ENCODE measurements around the gene TNNI2. TPM values are rescaled to one million over a fixed set of nuclear protein-coding genes. Genes with fewer than 3 reads are reported as not detected.
"Not testable (repeated sequence)": the region's sequence is repeated elsewhere in the genome, so short reads cannot be mapped to it uniquely, and the experiment has no call there.

Gene TNNI2
- total RNA-seq, 4 donors from 2014 or later = not detected

DNA sequence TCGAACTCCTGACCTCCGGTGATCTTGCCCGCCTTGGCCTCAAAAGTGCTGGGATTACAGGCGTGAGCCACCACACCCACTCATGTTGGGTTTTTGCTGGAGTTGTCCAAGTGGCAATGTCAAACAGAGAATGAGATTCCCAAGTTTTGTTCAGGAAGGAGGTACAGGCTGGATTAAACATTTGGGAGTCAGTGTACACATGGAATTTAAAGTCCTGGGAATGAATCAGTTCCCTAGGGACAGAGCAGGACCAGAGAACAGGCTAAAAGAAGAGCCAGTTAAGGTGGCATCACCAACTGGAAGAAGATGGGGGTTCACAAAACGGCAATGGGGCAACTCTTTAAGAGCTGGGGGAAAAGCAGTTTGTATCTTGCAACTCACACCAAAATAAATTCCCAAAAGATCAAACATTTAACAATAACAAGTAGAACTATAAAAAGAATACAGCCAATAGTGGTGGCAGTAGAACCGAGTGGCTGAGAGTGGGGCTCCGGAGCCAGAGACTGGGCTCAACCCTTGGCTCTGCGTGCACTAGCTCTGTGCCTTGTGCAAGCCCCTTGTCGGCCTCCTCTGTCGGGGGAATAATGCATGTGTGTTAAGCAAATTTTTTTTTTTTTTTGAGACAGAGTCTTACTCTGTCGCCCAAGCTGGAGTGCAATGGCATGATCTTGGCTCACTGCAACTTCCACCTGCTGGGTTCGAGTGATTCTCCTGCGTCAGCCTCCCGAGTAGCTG is 41.2 kb upstream of the TNNI2 start:
- DNase-seq (ENCODE audit: low spot score in 2 of 2) = no peak
- WGBS, 2 donors = 75 to 78% methylated on average over 14 of the region's 14 CpGs
- H3K27me3 ChIP-seq = peaks cover 0 to 4% of the 10 kb centered on the region in 2 donors

DNA sequence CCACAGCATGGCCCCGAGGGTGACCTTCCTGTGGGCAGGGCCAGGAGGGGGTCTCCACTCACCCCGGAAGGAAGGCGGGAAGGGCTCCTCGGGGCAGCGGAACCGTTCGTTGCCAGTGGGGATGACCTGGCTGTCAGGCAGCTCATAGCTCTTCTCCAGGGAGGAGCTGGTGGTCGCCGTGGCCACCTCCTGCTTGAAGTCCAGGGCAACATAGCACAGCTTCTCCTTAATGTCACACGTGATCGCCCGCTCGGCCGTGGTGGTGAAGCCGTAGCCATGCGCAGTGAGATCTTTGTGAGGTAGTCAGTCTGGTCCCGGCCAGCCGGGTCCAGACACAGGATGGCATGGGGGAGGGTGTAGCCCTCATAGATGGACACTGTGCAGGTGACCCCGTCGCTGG is 35.5 kb upstream of the TNNI2 start:
- no peak overlapping the region for H3K27ac ChIP-seq
- H3K4me1 ChIP-seq = no peaks in the 10 kb centered on the region
- H3K9me3 ChIP-seq = no peaks in the 10 kb centered on the region
- H3K27me3 ChIP-seq = no peaks in the 10 kb centered on the region
- DNase-seq (ENCODE audit: low spot score in 2 of 2) = no peak
- H3K36me3 ChIP-seq = no peaks in the 10 kb centered on the region
- no peak overlapping the region for H3K4me3 ChIP-seq
- TF ChIP-seq POLR2A (IDR thresholded peaks at IDR 0.05) (no peak), EP300 (IDR thresholded peaks at IDR 0.05) (no peak)
- TF ChIP-seq, protein P1, sequence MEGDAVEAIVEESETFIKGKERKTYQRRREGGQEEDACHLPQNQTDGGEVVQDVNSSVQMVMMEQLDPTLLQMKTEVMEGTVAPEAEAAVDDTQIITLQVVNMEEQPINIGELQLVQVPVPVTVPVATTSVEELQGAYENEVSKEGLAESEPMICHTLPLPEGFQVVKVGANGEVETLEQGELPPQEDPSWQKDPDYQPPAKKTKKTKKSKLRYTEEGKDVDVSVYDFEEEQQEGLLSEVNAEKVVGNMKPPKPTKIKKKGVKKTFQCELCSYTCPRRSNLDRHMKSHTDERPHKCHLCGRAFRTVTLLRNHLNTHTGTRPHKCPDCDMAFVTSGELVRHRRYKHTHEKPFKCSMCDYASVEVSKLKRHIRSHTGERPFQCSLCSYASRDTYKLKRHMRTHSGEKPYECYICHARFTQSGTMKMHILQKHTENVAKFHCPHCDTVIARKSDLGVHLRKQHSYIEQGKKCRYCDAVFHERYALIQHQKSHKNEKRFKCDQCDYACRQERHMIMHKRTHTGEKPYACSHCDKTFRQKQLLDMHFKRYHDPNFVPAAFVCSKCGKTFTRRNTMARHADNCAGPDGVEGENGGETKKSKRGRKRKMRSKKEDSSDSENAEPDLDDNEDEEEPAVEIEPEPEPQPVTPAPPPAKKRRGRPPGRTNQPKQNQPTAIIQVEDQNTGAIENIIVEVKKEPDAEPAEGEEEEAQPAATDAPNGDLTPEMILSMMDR (IDR thresholded peaks at IDR 0.05) = no peak
- WGBS, 2 donors = 92 to 94% methylated on average over 20 of the region's 20 CpGs

More for the DNA sequence above, 41.2 kb upstream of the TNNI2 start:
- Histone ChIP-seq H3K27ac (no peak overlapping the region), H3K9me3 (peaks cover 0 to 6% (median 0%) of the 10 kb centered on the region in 4 donors), H3K4me3 (no peak overlapping the region), H3K36me3 (no peaks in the 10 kb centered on the region), H3K4me1 (no peaks in the 10 kb centered on the region)
- TF ChIP-seq, protein P1 (IDR thresholded peaks at IDR 0.05) = no peak

DNA sequence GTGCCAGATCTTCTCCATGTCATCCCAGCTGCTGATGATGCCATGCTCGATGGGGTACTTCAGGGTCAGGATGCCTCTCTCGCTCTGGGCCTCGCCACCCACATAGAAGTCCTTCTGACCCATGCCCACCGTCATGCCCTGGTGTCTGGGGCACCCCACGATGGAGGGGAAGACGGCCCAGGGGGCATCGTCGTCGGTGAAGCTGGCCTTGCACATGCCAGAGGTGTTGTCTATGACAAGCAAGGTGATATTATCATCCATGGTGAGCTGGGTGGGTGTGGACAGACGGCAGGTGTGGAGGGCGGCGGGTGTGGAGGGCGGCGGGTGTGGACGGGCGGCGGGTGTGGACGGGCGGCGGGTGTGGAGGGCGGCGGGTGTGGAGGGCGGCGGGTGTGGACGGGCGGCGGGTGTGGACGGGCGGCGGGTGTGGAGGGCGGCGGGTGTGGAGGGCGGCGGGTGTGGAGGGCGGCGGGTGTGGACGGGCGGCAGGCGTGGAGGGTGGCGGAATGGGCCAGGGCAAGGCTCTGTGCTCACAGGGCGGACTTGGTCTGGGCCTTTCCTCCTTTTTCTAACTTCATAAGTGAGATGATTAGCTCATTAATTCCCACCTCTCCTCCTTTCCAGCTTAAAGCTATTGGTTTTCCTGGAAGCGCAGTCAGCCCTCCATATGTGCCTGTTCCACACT is 34.8 kb upstream of the TNNI2 start:
- H3K27ac ChIP-seq; H3K36me3 ChIP-seq; DNase-seq (ENCODE audit: low spot score in 2 of 2); H3K27me3 ChIP-seq; H3K9me3 ChIP-seq; H3K4me3 ChIP-seq; H3K4me1 ChIP-seq: not testable (repeated sequence)
- 89 to 93% methylated on average over 30 to 35 of the region's 42 CpGs for WGBS, 2 donors

DNA sequence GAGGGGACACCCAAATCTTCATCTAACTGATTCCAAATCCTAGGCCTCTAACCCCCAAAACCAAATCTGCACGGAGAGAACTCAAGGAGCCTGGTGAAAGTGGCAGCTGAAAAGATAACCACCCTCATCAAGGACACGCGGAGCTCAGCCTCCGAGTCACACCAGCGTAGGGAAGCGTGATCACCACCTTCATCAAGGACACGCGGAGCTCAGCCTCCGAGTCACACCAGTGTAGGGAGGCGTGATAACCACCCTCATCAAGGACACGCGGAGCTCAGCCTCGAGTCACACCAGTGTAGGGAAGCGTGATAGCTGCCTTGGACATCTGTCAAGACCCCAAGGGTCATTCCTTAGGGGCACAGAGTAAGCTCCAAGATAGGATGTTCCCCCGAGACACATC is 33.3 kb upstream of the TNNI2 start:
- Histone ChIP-seq H3K36me3 (no peaks in the 10 kb centered on the region), H3K27ac (no peak overlapping the region), H3K9me3 (no peaks in the 10 kb centered on the region), H3K27me3 (no peaks in the 10 kb centered on the region), H3K4me1 (no peaks in the 10 kb centered on the region), H3K4me3 (no peak overlapping the region)
- no peak for DNase-seq (ENCODE audit: low spot score in 2 of 2)
- WGBS, 2 donors = 88 to 89% methylated on average over 15 of the region's 15 CpGs
- TF ChIP-seq, protein P1 (IDR thresholded peaks at IDR 0.05) = no peak
- no peak for TF ChIP-seq POLR2A (IDR thresholded peaks at IDR 0.05)
- no peak for TF ChIP-seq EP300 (IDR thresholded peaks at IDR 0.05)

DNA sequence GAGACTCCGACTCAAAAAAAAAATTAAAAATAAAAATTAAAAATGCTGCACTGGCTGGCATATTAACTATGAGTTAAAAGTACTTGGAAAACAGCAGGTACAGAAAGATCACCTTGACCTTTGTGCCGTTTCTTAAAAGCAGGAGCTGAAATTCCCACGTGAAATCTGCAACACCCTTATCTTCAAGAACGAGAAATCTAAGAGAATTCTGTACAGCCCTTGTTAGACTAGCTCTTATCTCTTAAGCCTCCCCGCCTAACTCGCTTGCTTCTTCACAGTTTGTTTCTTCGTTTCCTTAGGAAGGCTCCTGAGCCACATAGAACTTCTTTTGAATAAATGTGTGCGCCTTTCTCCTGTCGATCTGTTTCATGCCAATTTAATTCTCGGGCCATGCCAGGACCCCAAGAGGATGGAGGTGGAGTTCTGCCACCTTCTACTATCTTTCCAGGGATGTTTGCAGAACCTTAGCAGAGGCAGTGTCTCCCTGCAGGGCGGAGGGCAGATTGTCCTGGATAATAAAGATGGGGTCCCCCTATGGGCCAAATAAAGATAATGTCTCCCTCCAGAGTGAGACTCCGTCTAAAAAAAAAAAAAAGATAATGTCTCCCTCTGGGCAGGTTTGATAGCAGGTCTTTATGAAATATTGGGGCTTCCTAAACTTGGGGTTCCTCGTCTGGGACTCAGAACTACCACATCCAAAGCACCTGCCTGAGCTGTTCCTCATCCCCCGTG is 31.4 kb upstream of the TNNI2 start:
- TF ChIP-seq, protein P1 (IDR thresholded peaks at IDR 0.05) = no peak
- TF ChIP-seq EP300 (IDR thresholded peaks at IDR 0.05) (no peak), POLR2A (IDR thresholded peaks at IDR 0.05) (no peak)
- no peak overlapping the region for H3K4me3 ChIP-seq
- no peaks in the 10 kb centered on the region for H3K27me3 ChIP-seq
- no peak overlapping the region for H3K27ac ChIP-seq
- H3K4me1 ChIP-seq = no peaks in the 10 kb centered on the region
- no peaks in the 10 kb centered on the region for H3K36me3 ChIP-seq
- DNase-seq (ENCODE audit: low spot score in 2 of 2) = no peak
- 75 to 77% methylated on average over 14 of the region's 14 CpGs for WGBS, 2 donors
- H3K9me3 ChIP-seq = no peaks in the 10 kb centered on the region
